ENCODE data around the gene GFRA1.
A peak's percentile ranks its signal among the peaks of the same experiment; 100 is the strongest.
"Not testable (repeated sequence)": the region's sequence is repeated elsewhere in the genome, so short reads cannot be mapped to it uniquely, and the experiment has no call there.

GFRA1 gene

DNA sequence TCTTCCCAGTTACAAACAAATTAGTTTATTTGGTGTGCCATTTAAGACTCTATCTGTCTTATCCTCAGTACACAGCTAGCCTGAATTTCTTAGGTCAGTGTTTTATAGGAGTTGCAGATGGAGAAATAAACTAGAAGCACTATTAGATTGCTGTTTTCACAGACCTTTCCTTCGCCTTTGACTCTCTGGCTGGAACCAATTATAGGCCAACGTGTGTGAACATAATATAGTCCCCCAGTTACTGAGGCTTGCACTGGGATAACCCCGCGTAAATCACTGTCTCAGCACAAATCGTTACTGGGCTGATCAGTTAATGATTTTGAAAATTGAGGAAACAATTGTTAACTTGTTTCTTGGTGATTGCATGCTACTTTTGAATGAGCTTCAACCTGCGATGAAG lies 233.4 kb downstream of the GFRA1 start:
- no peak overlapping the region for H3K4me3 ChIP-seq (ENCODE audit: control insufficient read depth, low read depth, low read length)
- DNase-seq (ENCODE audit: low read depth), result no peak
- TF ChIP-seq, protein P1, sequence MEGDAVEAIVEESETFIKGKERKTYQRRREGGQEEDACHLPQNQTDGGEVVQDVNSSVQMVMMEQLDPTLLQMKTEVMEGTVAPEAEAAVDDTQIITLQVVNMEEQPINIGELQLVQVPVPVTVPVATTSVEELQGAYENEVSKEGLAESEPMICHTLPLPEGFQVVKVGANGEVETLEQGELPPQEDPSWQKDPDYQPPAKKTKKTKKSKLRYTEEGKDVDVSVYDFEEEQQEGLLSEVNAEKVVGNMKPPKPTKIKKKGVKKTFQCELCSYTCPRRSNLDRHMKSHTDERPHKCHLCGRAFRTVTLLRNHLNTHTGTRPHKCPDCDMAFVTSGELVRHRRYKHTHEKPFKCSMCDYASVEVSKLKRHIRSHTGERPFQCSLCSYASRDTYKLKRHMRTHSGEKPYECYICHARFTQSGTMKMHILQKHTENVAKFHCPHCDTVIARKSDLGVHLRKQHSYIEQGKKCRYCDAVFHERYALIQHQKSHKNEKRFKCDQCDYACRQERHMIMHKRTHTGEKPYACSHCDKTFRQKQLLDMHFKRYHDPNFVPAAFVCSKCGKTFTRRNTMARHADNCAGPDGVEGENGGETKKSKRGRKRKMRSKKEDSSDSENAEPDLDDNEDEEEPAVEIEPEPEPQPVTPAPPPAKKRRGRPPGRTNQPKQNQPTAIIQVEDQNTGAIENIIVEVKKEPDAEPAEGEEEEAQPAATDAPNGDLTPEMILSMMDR (IDR thresholded peaks at IDR 0.05; ENCODE audit: control insufficient read depth, insufficient read depth, low read depth, low read length, missing control alignments), result no peak

DNA sequence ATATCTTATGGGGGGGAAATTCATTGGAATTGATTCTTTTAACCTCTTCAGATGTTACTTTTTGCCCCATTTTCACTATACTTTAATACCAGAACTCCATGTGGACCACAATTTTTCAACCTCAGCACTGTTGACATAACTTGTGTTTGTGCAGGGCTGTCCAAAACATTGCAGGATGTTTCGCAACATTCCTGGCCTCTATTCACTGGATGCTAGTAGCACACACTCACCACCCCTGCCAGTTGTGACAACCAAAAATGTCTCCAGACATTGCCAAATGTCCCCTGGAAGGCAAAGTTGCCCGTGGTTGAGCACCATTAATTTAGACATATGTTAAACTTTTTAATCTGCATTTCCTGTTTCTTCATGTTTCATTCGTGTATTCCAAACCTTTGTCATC lies 234.7 kb downstream of the GFRA1 start:
- no peak overlapping the region for H3K4me3 ChIP-seq (ENCODE audit: control insufficient read depth, low read depth, low read length)
- peak; percentile 34 for DNase-seq (ENCODE audit: low read depth)
- TF ChIP-seq, protein P1 (IDR thresholded peaks at IDR 0.05; ENCODE audit: control insufficient read depth, insufficient read depth, low read depth, low read length, missing control alignments), result no peak

DNA sequence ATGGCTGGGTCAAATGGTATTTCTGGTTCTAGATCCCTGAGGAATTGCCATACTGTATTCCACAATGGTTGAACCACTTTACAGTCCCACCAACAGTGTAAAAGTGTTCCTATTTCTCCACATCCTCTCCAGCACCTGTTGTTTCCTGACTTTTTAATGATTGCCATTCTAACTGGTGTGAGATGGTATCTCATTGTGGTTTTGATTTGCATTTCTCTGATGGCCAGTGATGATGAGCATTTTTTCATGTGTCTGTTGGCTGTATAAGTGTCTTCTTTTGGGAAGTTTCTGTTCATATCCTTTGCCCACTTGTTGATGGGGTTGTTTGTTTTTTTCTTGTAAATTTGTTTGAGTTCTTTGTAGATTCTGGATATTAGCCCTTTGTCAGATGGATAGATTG lies 237.6 kb downstream of the GFRA1 start:
- not testable (repeated sequence) for DNase-seq (ENCODE audit: low read depth); H3K4me3 ChIP-seq (ENCODE audit: control insufficient read depth, low read depth, low read length)

DNA sequence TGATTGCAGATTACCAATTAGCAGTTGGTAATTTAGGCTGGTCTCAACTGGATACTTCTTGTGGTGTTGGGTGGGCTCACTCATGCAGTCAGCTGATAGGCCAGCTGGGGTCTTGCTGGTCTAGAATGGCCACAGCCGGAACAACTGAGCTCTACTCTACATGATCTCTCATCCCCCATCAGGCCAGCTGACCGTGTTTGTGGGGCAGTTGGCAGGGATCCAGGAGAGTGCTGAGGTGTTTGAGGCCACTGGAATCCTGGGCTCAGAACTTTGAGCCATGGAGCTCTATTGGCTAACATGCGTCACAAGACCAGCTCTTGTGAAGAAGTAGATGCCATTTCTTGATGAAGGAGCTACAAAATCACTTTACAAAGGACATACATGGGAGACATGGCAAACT lies 242.4 kb downstream of the GFRA1 start:
- no peak overlapping the region for H3K4me3 ChIP-seq (ENCODE audit: control insufficient read depth, low read depth, low read length)
- DNase-seq (ENCODE audit: low read depth), result no peak
- TF ChIP-seq, protein P1 (IDR thresholded peaks at IDR 0.05; ENCODE audit: control insufficient read depth, insufficient read depth, low read depth, low read length, missing control alignments), result no peak

DNA sequence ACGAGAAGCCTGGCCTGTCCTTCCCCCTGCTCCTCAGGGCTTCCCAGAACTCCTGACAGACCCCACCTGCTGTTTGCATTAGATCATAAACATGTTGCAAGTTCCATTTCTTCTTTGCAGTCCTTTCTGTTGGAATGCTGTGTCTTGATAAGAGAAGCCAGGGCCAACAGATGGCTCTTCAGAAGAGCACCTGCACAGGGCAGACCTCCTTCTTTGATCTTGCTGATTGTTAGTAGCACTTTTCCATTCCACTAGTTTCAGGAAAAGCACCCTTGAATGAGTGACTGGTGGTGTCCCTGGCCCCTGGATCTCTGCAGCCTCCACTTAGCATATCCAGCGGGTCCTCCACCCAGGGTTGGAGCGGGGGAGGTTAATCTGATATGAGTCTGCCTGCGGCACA lies 243.2 kb downstream of the GFRA1 start:
- TF ChIP-seq, protein P1 (IDR thresholded peaks at IDR 0.05; ENCODE audit: control insufficient read depth, insufficient read depth, low read depth, low read length, missing control alignments), result no peak
- DNase-seq (ENCODE audit: low read depth), result no peak

DNA sequence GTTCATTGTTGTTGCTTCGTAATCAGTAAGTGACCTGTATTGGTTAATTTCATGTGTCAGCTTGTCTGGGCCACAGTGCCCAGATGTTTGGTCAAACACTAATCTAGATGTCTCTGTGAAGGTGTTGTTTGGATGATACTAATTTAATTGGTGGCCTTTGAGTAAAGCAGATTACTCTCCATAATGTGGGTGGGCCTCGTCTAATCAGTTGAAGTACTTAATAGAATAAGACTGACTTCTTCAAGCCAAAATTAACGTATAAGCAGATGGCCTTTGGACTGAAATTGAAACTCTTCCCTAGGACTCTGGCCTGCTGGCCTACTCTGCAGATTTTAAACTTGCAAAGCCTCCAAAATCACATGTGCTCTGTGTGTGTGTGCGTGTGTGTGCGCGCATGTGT lies 245.7 kb downstream of the GFRA1 start:
- DNase-seq (ENCODE audit: low read depth), result no peak
- TF ChIP-seq, protein P1 (IDR thresholded peaks at IDR 0.05; ENCODE audit: control insufficient read depth, insufficient read depth, low read depth, low read length, missing control alignments), result no peak
- H3K4me3 ChIP-seq (ENCODE audit: control insufficient read depth, low read depth, low read length), result no peak overlapping the region

More for the DNA sequence above, 243.2 kb downstream of the GFRA1 start:
- no peak overlapping the region for H3K4me3 ChIP-seq (ENCODE audit: control insufficient read depth, low read depth, low read length)

DNA sequence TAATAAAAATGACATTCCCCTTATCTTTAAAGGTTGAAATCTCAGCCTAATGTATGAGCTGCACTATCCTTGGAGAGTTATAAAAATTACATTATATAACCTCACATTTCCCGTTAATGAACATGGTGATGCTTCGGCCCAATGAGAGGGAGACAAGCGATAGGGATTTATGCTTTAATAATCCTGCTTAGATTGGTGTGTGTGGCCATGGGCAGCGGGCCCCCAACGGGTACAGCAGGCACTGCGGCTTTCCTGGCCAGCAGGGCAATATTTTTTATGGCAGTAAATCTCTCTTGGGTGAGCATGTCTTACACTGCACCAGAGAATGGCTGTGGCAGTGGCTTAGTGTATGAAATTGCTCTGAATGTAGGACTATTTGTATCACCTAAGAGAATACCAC lies 246.3 kb downstream of the GFRA1 start:
- DNase-seq (ENCODE audit: low read depth), result no peak
- H3K4me3 ChIP-seq (ENCODE audit: control insufficient read depth, low read depth, low read length), result no peak overlapping the region
- TF ChIP-seq, protein P1 (IDR thresholded peaks at IDR 0.05; ENCODE audit: control insufficient read depth, insufficient read depth, low read depth, low read length, missing control alignments), result no peak
